ENCODE results near the gene ITSN1.

The ITSN1 gene

GRCh38 chr21:33940164-33940880, 298.0 kb downstream of the ITSN1 start:
- no peak for DNase-seq

GRCh38 chr21:33940881-33941245, 298.6 kb downstream of the ITSN1 start:
- DNase-seq, result no peak

GRCh38 chr21:33942426-33942825, 300.1 kb downstream of the ITSN1 start:
- no peak for DNase-seq

GRCh38 chr21:33943293-33943692, 301.0 kb downstream of the ITSN1 start:
- no peak for DNase-seq

- DNase-seq, result no peak
Measured at GRCh38 chr21:33944185-33944763, 302.0 kb downstream of the ITSN1 start.

GRCh38 chr21:33945652-33946270, 303.5 kb downstream of the ITSN1 start:
- DNase-seq, result peak; percentile 29 to 45

- DNase-seq, result peak; percentile 79 to 83
Measured at GRCh38 chr21:33947451-33948095, 305.3 kb downstream of the ITSN1 start.

- DNase-seq, result peak; percentile 86 to 92
Measured at GRCh38 chr21:33948096-33948950, 306.0 kb downstream of the ITSN1 start.

GRCh38 chr21:33948951-33949444, 306.7 kb downstream of the ITSN1 start:
- no peak for DNase-seq

Data from AML-193 (cell line).